Psoas muscle (tissue), 8 donors: ENCODE results near the gene CPXM2. TPM values are rescaled to one million over a fixed set of nuclear protein-coding genes. Genes with fewer than 3 reads are reported as not detected.

ENCODE experiments used
- ATAC-seq, 4 donors: fragments of 200-7000 bp; cut with Tn5 transposase; one replicate each; pipeline ENCODE4 v1.9.1; 2020; ENCODE audit warnings: moderate library complexity in 3 of 4, mild to moderate bottlenecking in 2 of 4
- DNase-seq, 2 donors: peaks; one replicate each; pipeline ENCODE4 v3.0.0-alpha.2; 2020
- H3K27ac ChIP-seq: fragments of 200-600 bp; one replicate; pipeline ENCODE4 v1.8.0; 2022
- H3K27me3 ChIP-seq, 3 donors: fragments of 200-600 bp in 1 of 3; one replicate each; pipeline versions ENCODE4 v1.6.1 to v1.8.0; 2013 to 2022; ENCODE audit warnings: low read length in 2 of 3, mild to moderate bottlenecking in 2 of 3, moderate library complexity in 1 of 3; ENCODE audit not compliant: insufficient read depth in 3 of 3
- H3K36me3 ChIP-seq, 2 donors: fragments of 200-600 bp in 1 of 2; one replicate each; pipeline versions ENCODE4 v1.6.1 to v1.8.0; 2013 to 2022; ENCODE audit warnings: low read depth in 1 of 2, mild to moderate bottlenecking in 1 of 2, moderate library complexity in 1 of 2; ENCODE audit not compliant: insufficient read depth in 1 of 2
- H3K4me1 ChIP-seq: fragments of 200-600 bp; one replicate; pipeline ENCODE4 v1.8.0; 2022
- H3K4me3 ChIP-seq: fragments of 200-600 bp; one replicate; pipeline ENCODE4 v1.8.0; 2022; ENCODE audit warnings: mild to moderate bottlenecking
- H3K9me3 ChIP-seq: fragments of 200-600 bp; one replicate; pipeline ENCODE4 v1.8.0; 2022
- CTCF ChIP-seq: fragments of 200-600 bp; IDR thresholded peaks from one replicate; pipeline ENCODE4 v1.8.0; 2022; ENCODE audit warnings: antibody characterized with exemption
- WGBS, 3 donors: extraction: QIAGEN DNeasy Blood & Tissue Kit; methylation state at CpG; one replicate each; pipeline versions ENCODE4 v1.1.6 to v1.1.7; 2013; 5-methylcytosine and 5-hydroxymethylcytosine counted together
- intact Hi-C, 2 donors: fragments of 100-400 bp; cut with DNase I; formaldehyde crosslinking; loops; one replicate each; pipeline versions ENCODE4 v1.11.0 to v1.14.2; 2022
- polyA plus RNA-seq, 3 donors: library from polyadenylated mRNA; stranded (reverse); fragments of 200-250 nt; gene quantifications; one replicate each; pipeline ENCODE4 v1.2.3, GENCODE V29; 2013
- total RNA-seq, 4 donors: library from RNA; stranded (reverse); fragmentation: NEBNext Ultra II Directional in 2 of 4; extraction: Animal tissue kit (Norgen Biotek cat#: 25700) in 2 of 4; gene quantifications; one replicate each; pipeline versions ENCODE4 v1.2.1 to v1.2.4, GENCODE V29; 2021 to 2023
- donor health status: healthy with polysubstance abuse.
- donor health status: DM: no; HTN: no; CAD: no; lungs with moderate emphysema.
- donor health status: Bipolar disorder and iron deficiency.
- donor health status: healthy.
- donor health status: DM: yes; HTN: yes; CAD: no.
- donor health status: DM: no; HTN: no; CAD: no.
- donor health status: DM: no; HTN: no; CAD: no.
- donor health status: DM: yes; HTN: yes; CAD: no.

CPXM2 gene
- total and polyA plus RNA-seq, 7 donors = 0.78 to 5.2 (median 1.4) TPM

DNA sequence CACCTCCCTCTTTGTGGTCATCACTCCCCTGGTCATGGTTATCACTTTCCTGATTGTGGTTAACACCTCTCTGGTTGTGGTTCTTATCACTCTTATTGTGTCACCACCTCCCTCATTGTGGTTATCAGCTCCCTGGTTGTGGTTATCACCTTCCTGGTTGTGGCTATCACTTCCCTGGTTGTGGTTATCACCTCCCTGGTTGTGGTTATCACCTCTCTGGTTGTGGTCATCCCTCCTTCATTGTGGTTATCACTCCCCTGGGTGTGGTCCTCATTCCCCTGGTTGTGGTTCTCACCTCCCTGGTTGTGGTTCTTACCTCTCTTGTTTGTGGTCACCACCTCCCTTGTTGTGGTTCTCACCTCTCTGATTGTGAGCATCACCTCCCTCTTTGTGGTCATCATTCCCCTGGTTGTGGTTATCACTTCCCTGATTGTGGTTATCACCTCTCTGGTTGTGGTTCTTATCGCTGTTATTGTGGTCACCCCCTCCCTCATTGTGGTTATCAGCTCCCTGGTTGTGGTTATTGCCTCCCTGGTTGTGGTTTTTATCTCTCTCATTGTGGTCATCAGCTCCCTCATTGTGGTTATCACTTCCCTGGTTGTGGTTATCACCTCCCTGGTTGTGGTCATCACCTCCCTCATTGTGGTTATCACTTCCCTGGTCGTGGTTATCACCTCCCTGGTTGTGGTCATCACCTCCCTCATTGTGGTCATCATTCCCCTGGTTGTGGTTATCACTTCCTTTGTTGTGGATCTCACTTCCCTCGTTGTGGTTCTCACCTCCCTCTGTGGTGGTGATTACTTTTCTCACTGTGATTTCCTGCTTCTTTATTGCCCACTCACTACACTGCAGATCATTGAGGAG, 118.7 kb downstream of the CPXM2 start:
- DNase-seq = no peak
- TF ChIP-seq CTCF = no peak
- Histone ChIP-seq H3K27ac (no peak overlapping the region), H3K9me3 (no peaks in the 10 kb centered on the region), H3K4me3 (no peak overlapping the region), H3K4me1 (no peaks in the 10 kb centered on the region), H3K36me3 (no peaks in the 10 kb centered on the region), H3K27me3 (peaks cover 0 to 10% (median 4%) of the 10 kb centered on the region in 3 donors)
- whole genome bisulfite sequencing, 3 donors = 45 to 53% (median 52%) methylated on average over 3 of the region's 3 CpGs
- intact Hi-C loops = no loop called here
- no peak for ATAC-seq

DNA sequence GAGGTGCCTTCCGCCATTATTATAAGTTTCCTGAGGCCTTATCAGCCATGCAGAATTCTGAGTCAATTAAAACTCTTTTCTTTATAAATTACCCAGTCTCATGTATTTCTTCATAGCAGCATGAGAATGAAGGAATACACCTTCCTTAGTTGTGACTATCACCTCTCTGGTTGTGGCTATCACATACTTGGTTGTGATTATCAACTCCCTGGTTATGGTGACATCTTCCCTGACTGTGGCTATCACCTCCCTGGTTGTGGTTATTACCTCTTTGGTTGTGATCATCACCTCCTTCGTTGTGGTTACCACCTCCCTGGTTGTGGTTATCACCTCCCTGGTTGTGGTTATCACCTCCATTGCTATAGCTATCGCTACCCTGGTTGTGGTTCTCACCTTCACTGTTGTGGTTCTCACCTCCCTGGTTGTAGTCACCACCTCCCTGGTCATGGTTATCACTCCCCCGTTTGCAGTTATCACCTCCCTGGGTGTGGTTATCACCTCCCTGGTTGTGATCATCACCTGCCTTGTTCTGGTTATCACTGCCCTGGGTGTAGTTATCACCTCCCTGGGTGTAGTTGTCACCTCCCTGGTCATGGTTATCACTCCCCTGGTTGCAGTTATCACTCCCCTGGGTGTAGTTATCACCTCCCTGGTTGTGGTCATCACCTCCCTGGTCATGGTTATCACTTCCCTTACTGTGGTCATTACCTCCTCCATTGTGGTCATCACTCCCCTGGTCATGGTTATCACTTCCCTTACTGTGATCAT, 119.5 kb downstream of the CPXM2 start:
- WGBS, 3 donors = 76 to 80% (median 76%) methylated on average over 4 of the region's 4 CpGs
- no peak for TF ChIP-seq CTCF
- no peak overlapping the region for H3K27ac ChIP-seq
- H3K27me3 ChIP-seq = peaks cover 0 to 7% (median 2%) of the 10 kb centered on the region in 3 donors
- no peak for DNase-seq
- no peaks in the 10 kb centered on the region for H3K36me3 ChIP-seq
- intact Hi-C loops = no loop called here
- no peaks in the 10 kb centered on the region for H3K4me1 ChIP-seq
- H3K9me3 ChIP-seq = no peaks in the 10 kb centered on the region
- no peak overlapping the region for H3K4me3 ChIP-seq
- no peak for ATAC-seq

DNA sequence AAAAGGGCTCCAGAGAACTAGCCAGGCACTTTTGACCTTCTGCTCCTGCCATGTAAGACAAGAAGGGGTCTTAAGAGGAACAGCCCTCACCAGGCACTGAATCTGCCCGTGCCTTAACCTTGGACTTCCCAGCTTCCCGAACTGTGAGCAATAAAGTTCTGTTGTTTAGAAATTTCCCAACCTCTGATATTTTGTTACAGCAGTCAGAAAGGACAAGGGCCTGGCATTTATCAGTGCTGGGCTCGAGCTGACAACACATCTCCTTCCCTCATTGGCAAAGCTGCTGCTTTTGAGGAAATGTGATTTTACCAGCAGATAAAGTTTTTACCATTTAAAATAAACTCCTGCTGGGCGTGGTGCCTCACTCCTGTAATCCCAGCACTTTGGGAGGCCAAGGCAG, 122.0 kb downstream of the CPXM2 start:
- H3K9me3 ChIP-seq = no peaks in the 10 kb centered on the region
- DNase-seq (no peak), ATAC-seq (no peak)
- no peaks in the 10 kb centered on the region for H3K36me3 ChIP-seq
- H3K4me1 ChIP-seq = no peaks in the 10 kb centered on the region
- no peak overlapping the region for H3K27ac ChIP-seq
- 36 to 42% (median 40%) methylated on average over 4 of the region's 4 CpGs for WGBS, 3 donors
- H3K27me3 ChIP-seq = peaks cover 0 to 7% (median 2%) of the 10 kb centered on the region in 3 donors
- TF ChIP-seq CTCF = no peak
- no peak overlapping the region for H3K4me3 ChIP-seq
- intact Hi-C loops = no loop called here

- no peak for TF ChIP-seq CTCF
- Histone ChIP-seq H3K4me3 (no peak overlapping the region), H3K27ac (no peak overlapping the region), H3K27me3 (peaks cover 0 to 15% (median 0%) of the 10 kb centered on the region in 3 donors), H3K4me1 (no peaks in the 10 kb centered on the region), H3K36me3 (no peaks in the 10 kb centered on the region), H3K9me3 (no peaks in the 10 kb centered on the region)
- intact Hi-C loops = no loop called here
- 53 to 59% (median 57%) methylated on average over 8 of the region's 8 CpGs for WGBS, 3 donors
- DNase-seq (no peak), ATAC-seq (no peak)
Measured at GRCh38 chr10:123766761-123767160, 124.8 kb downstream of the CPXM2 start.
